ENCODE results near the gene VSX2.

DNA sequence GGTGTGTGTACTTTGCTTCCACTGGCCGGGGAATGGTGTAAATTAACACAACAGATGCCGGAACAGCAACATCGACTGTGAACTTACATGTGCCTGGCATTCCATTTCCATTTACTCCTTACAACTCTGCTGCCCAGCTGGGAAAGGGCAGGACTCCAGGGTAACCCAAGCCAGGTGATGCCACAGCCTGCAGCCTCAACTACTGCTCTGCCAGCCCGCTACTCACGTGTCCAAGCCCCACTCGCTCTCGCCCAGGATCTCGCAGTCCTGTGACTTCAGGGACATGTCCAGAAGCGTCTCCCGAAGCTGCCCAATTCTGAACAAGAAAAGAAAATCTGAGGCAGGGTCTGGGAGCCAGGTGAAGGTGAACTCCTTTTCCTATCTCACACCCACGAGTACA, 52.8 kb downstream of the VSX2 start:
- TF ChIP-seq, protein P1, sequence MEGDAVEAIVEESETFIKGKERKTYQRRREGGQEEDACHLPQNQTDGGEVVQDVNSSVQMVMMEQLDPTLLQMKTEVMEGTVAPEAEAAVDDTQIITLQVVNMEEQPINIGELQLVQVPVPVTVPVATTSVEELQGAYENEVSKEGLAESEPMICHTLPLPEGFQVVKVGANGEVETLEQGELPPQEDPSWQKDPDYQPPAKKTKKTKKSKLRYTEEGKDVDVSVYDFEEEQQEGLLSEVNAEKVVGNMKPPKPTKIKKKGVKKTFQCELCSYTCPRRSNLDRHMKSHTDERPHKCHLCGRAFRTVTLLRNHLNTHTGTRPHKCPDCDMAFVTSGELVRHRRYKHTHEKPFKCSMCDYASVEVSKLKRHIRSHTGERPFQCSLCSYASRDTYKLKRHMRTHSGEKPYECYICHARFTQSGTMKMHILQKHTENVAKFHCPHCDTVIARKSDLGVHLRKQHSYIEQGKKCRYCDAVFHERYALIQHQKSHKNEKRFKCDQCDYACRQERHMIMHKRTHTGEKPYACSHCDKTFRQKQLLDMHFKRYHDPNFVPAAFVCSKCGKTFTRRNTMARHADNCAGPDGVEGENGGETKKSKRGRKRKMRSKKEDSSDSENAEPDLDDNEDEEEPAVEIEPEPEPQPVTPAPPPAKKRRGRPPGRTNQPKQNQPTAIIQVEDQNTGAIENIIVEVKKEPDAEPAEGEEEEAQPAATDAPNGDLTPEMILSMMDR (IDR thresholded peaks at IDR 0.05): no peak
- no peak for TF ChIP-seq POLR2A (IDR thresholded peaks at IDR 0.05; ENCODE audit: low read depth)

All from esophagus muscularis mucosa (tissue), 3 donors.